SU-DHL-6 (cell line): ENCODE measurements around the gene TRPM8.

ENCODE experiments used
- H2AFZ ChIP-seq: fragments of 200-600 bp; sonication (generic); 2 replicates; pipeline ENCODE4 v1.6.1; 2014; ENCODE audit warnings: low read depth, mild to moderate bottlenecking, moderate library complexity, mixed read lengths, antibody characterized with exemption, low read length; ENCODE audit not compliant: severe bottlenecking
- H3F3A ChIP-seq: fragments of 200-600 bp; shearing (Covaris generic); 2 replicates; pipeline ENCODE4 v1.6.0; 2016; ENCODE audit warnings: antibody characterized with exemption, mild to moderate bottlenecking; ENCODE audit not compliant: insufficient read depth
- H3K27ac ChIP-seq: fragments of 200-600 bp; sonication (generic); 2 replicates; pipeline ENCODE4 v1.5.1; 2016; ENCODE audit warnings: low read depth, mild to moderate bottlenecking, low read length, moderate library complexity, mixed read lengths
- H3K27me3 ChIP-seq: fragments of 200-600 bp; sonication (generic), shearing (Covaris generic); 2 replicates; pipeline ENCODE4 v1.6.0; 2014; ENCODE audit warnings: mild to moderate bottlenecking, low read length
- H3K36me3 ChIP-seq: fragments of 200-600 bp; sonication (generic); 2 replicates; pipeline ENCODE4 v1.6.1; 2014; ENCODE audit warnings: mild to moderate bottlenecking, low read length, mixed read lengths
- H3K4me2 ChIP-seq: fragments of 300-600, 200-600 bp; shearing (Covaris generic), sonication (generic); 2 replicates; pipeline ENCODE4 v1.6.0; 2014; ENCODE audit warnings: low read length, low read depth, mild to moderate bottlenecking; ENCODE audit not compliant: poor library complexity, severe bottlenecking
- H3K4me3 ChIP-seq: fragments of 200-600 bp; sonication (generic); 2 replicates; pipeline ENCODE4 v1.5.1; 2014; ENCODE audit warnings: antibody characterized with exemption, low read length, mild to moderate bottlenecking, mixed read lengths; ENCODE audit not compliant: insufficient read depth, poor library complexity, severe bottlenecking
- H3K79me2 ChIP-seq: fragments of 200-600 bp; sonication (generic); 2 replicates; pipeline ENCODE4 v1.6.1; 2014; ENCODE audit warnings: mild to moderate bottlenecking, low read length, moderate library complexity; ENCODE audit not compliant: insufficient read depth
- H3K9ac ChIP-seq: fragments of 200-600 bp; sonication (generic); 2 replicates; pipeline ENCODE4 v1.7.0; 2014; ENCODE audit warnings: mild to moderate bottlenecking, low read length
- H3K9me2 ChIP-seq: fragments of 200-600 bp; sonication (generic); replicated peaks from 2 replicates; pipeline ENCODE4 v1.6.1; 2014; ENCODE audit warnings: low read length; ENCODE audit not compliant: insufficient read depth
- H3K9me3 ChIP-seq: fragments of 200-600 bp; sonication (generic); 2 replicates; pipeline ENCODE4 v1.6.1; 2014; ENCODE audit warnings: low read length, mixed read lengths; ENCODE audit not compliant: insufficient read depth
- H4K20me1 ChIP-seq: fragments of 200-600 bp; sonication (generic); 2 replicates; pipeline ENCODE4 v1.6.1; 2014; ENCODE audit warnings: low read depth, mild to moderate bottlenecking, antibody characterized with exemption, low read length, moderate library complexity, mixed read lengths
- EZH2phosphoT487 ChIP-seq: fragments of 200-600 bp; sonication (generic), shearing (Covaris generic); conservative IDR thresholded peaks from 2 replicates; pipeline ENCODE4 v1.6.1; 2018; ENCODE audit warnings: mild to moderate bottlenecking, antibody characterized with exemption, low read length, moderate library complexity, mixed read lengths
- TF ChIP-seq, protein P1 (sequence below): fragments of 200-600 bp; sonication (generic); IDR thresholded peaks from one replicate; pipeline ENCODE4 v1.5.1; 2017; ENCODE audit warnings: antibody characterized with exemption, mild to moderate bottlenecking, low read length, moderate library complexity; ENCODE audit not compliant: insufficient read depth, poor library complexity, severe bottlenecking

Gene TRPM8

DNA sequence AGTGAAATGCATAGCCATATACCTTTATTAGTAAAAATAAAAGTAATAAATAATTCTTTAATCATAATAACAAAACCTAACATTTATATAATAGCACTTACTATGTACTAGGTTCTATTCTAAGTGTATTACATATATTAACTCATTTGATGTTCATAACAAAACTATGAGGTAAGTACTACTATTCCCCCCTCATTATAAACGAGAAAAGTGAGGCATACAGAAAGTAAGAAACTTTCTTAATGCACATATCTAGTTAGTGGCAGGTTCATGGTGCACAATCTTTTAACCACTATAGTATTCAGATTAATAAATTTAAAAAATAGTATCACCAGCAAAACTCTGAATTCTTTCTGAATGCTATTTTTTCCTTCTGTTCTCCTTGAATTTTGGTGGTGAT lies 27.5 kb downstream of the TRPM8 start:
- Histone ChIP-seq H3K36me3 (no peaks in the 10 kb centered on the region), H2AFZ (no peak overlapping the region), H3K9me2 (no peaks in the 10 kb centered on the region), H3K27ac (no peak overlapping the region), H3F3A (no peaks in the 10 kb centered on the region), H3K9me3 (no peaks in the 10 kb centered on the region), H3K27me3 (no peaks in the 10 kb centered on the region), H3K79me2 (no peaks in the 10 kb centered on the region), H3K4me2 (no peak overlapping the region), H4K20me1 (no peaks in the 10 kb centered on the region), H3K4me3 (no peak overlapping the region), H3K9ac (no peak overlapping the region)
- TF ChIP-seq, protein P1, sequence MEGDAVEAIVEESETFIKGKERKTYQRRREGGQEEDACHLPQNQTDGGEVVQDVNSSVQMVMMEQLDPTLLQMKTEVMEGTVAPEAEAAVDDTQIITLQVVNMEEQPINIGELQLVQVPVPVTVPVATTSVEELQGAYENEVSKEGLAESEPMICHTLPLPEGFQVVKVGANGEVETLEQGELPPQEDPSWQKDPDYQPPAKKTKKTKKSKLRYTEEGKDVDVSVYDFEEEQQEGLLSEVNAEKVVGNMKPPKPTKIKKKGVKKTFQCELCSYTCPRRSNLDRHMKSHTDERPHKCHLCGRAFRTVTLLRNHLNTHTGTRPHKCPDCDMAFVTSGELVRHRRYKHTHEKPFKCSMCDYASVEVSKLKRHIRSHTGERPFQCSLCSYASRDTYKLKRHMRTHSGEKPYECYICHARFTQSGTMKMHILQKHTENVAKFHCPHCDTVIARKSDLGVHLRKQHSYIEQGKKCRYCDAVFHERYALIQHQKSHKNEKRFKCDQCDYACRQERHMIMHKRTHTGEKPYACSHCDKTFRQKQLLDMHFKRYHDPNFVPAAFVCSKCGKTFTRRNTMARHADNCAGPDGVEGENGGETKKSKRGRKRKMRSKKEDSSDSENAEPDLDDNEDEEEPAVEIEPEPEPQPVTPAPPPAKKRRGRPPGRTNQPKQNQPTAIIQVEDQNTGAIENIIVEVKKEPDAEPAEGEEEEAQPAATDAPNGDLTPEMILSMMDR: no peak
- TF ChIP-seq EZH2phosphoT487: no peak

DNA sequence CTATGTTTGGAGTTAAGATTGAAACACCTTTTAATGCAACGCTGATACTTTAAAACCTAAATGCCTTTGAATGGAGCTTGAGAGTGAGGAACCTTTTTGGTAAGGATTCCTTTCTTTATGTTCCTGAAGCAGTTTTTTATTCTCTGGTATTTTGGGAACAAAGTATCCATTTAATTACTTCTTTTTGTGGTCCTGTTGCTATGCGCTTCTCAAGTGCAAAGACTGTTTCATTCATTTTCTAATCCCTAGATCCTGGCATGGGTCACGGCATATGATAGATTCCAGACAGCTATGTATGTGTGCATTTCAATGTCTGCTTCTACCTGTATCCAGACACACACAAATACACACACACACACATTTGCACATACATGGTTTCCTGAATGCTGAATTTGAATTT lies 28.0 kb downstream of the TRPM8 start:
- no peaks in the 10 kb centered on the region for H3K9me2 ChIP-seq
- H3K36me3 ChIP-seq: no peaks in the 10 kb centered on the region
- no peaks in the 10 kb centered on the region for H4K20me1 ChIP-seq
- TF ChIP-seq, protein P1: no peak
- no peak for TF ChIP-seq EZH2phosphoT487
- H3K4me3 ChIP-seq: no peak overlapping the region
- H2AFZ ChIP-seq: no peak overlapping the region
- no peaks in the 10 kb centered on the region for H3K27me3 ChIP-seq
- no peak overlapping the region for H3K4me2 ChIP-seq
- H3K9ac ChIP-seq: no peak overlapping the region
- H3K9me3 ChIP-seq: no peaks in the 10 kb centered on the region
- H3F3A ChIP-seq: no peaks in the 10 kb centered on the region
- H3K27ac ChIP-seq: no peak overlapping the region
- H3K79me2 ChIP-seq: no peaks in the 10 kb centered on the region

DNA sequence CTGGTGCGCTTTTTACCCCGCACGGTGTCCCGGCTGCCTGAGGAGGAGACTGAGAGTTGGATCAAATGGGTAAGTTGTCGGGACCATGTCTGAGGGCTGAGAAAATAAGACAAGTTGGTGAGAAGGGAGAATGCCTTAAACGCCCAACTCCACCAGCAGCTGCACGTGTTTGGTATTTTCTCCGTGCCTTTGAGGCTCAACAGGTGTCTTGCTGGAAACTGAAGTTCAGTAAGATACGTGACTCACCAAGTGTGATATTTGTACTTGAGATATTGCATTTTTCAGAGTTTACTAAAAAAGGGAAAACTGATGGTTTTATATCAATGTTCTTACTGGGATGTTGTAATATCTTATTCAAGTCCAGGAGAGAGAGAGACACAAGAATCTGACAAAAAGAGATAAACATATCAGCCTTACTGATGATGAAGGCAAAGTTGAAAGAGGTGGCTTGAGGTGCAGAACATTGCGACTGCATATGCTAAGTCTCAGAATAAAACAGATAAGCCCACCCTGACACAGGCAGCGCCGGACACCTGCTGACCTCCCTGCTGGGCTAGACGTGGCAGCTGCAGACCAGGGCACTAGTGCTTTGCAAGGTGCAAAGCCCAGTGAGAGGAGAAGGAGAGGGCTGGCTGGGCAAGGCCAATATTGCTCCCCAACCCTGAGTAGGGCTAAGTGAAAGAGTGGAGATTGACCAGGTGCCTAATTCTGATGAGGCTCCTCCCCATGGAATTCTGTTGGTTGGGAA lies 33.1 kb downstream of the TRPM8 start:
- H3K9ac ChIP-seq: no peak overlapping the region
- H4K20me1 ChIP-seq: no peaks in the 10 kb centered on the region
- no peak overlapping the region for H3K4me3 ChIP-seq
- TF ChIP-seq EZH2phosphoT487: no peak
- TF ChIP-seq, protein P1: no peak
- no peaks in the 10 kb centered on the region for H3K9me2 ChIP-seq
- no peaks in the 10 kb centered on the region for H3K27me3 ChIP-seq
- H3K27ac ChIP-seq: no peak overlapping the region
- no peak overlapping the region for H3K4me2 ChIP-seq
- no peaks in the 10 kb centered on the region for H3K79me2 ChIP-seq
- no peaks in the 10 kb centered on the region for H3K9me3 ChIP-seq
- H3K36me3 ChIP-seq: no peaks in the 10 kb centered on the region
- no peaks in the 10 kb centered on the region for H3F3A ChIP-seq
- H2AFZ ChIP-seq: no peak overlapping the region
